GM19463 (cell line): Measurements from ENCODE around the gene MRPS33.

ENCODE experiments used
- ATAC-seq: cut with Tn5 transposase; IDR thresholded peaks from one replicate; pipeline ENCODE4 v1.9.1; 2021; ENCODE audit warnings: mild to moderate bottlenecking, moderate library complexity; ENCODE audit not compliant: unreplicated experiment

The MRPS33 gene

GRCh38 chr7:141012696-141013344 lies 1.9 kb downstream of the MRPS33 start:
- no peak for ATAC-seq

GRCh38 chr7:141012044-141012685 lies 2.6 kb downstream of the MRPS33 start:
- ATAC-seq, result peak; percentile 23

- no peak for ATAC-seq
These were observed 3.3 kb downstream of the MRPS33 start for GRCh38 chr7:141011443-141011842.

GRCh38 chr7:141003172-141004065 lies 11.3 kb downstream of the MRPS33 start:
- no peak for ATAC-seq

- ATAC-seq, result no peak
These were observed 13.2 kb downstream of the MRPS33 start for GRCh38 chr7:141001546-141001945.

- no peak for ATAC-seq
These were observed 13.6 kb downstream of the MRPS33 start for GRCh38 chr7:141001122-141001521.

GRCh38 chr7:140998715-140999114 lies 16.0 kb downstream of the MRPS33 start:
- ATAC-seq, result no peak

- ATAC-seq, result no peak
These were observed 22.3 kb downstream of the MRPS33 start for GRCh38 chr7:140992422-140992821.

- peak; percentile 36 for ATAC-seq
These were observed 24.4 kb downstream of the MRPS33 start for GRCh38 chr7:140990193-140990962.

- peak; percentile 90 for ATAC-seq
These were observed 25.7 kb downstream of the MRPS33 start for GRCh38 chr7:140989068-140989467.

- no peak for ATAC-seq
These were observed 30.9 kb downstream of the MRPS33 start for GRCh38 chr7:140983802-140984201.

- ATAC-seq, result no peak
These were observed 32.2 kb downstream of the MRPS33 start for GRCh38 chr7:140982508-140982907.

- no peak for ATAC-seq
These were observed 32.8 kb downstream of the MRPS33 start for GRCh38 chr7:140981951-140982350.

- no peak for ATAC-seq
These were observed 37.0 kb downstream of the MRPS33 start for GRCh38 chr7:140977741-140978140.

- ATAC-seq, result no peak
These were observed 41.6 kb downstream of the MRPS33 start for GRCh38 chr7:140972876-140973829.

- no peak for ATAC-seq
These were observed 42.4 kb downstream of the MRPS33 start for GRCh38 chr7:140972344-140972743.

GRCh38 chr7:140967438-140967837 lies 47.3 kb downstream of the MRPS33 start:
- no peak for ATAC-seq

- ATAC-seq, result no peak
These were observed 48.1 kb downstream of the MRPS33 start for GRCh38 chr7:140966561-140967233.

GRCh38 chr7:140961117-140961516 lies 53.6 kb downstream of the MRPS33 start:
- no peak for ATAC-seq
